Activated CD4-positive, alpha-beta memory T cell treated with anti-CD3 and anti-CD28 coated beads for 36 hours (primary cell): Measurements from ENCODE around the gene PCP4. TPM values are rescaled to one million over a fixed set of nuclear protein-coding genes. Genes with fewer than 3 reads are reported as not detected.

Experiments
- CTCF ChIA-PET: fragments of 350-600 bp; sonication (Branson Sonifier 250); formaldehyde crosslinking; loops from one replicate; lab custom pipeline; 2021; ENCODE audit warnings: antibody characterized with exemption, inconsistent platforms; lab: Charles Lee
- POLR2A ChIA-PET: fragments of 350-600 bp; sonication (Branson Sonifier 250); formaldehyde crosslinking; loops from one replicate; lab custom pipeline; 2021; ENCODE audit warnings: antibody characterized with exemption; lab: Charles Lee
- DNase-seq: peaks from one replicate; pipeline ENCODE4 v3.0.0-alpha.2; 2020
- H3K27ac Mint-ChIP-seq: one replicate; pipeline ENCODE4 v1.8.0; 2021; ENCODE audit warnings: mixed read lengths
- H3K27me3 Mint-ChIP-seq: one replicate; pipeline ENCODE4 v1.8.0; 2021; ENCODE audit warnings: mixed read lengths
- H3K36me3 Mint-ChIP-seq: one replicate; pipeline ENCODE4 v1.8.0; 2021; ENCODE audit warnings: mixed read lengths
- H3K4me1 Mint-ChIP-seq: one replicate; pipeline ENCODE4 v1.8.0; 2021; ENCODE audit warnings: low read depth, mixed read lengths
- H3K4me3 Mint-ChIP-seq: one replicate; pipeline ENCODE4 v1.8.0; 2021; ENCODE audit warnings: mild to moderate bottlenecking, mixed read lengths
- H3K9me3 Mint-ChIP-seq: one replicate; pipeline ENCODE4 v1.8.0; 2021; ENCODE audit warnings: mixed read lengths
- intact Hi-C: fragments of 100-400 bp; cut with micrococcal nuclease; formaldehyde crosslinking; loops from one replicate; pipeline ENCODE4 v1.15.1; 2023
- total RNA-seq, 2 experiments: library from RNA; stranded (reverse); gene quantifications; one replicate each; pipeline ENCODE4 v1.2.3, GENCODE V29; 2021

PCP4 gene
- total RNA-seq, 2 experiments from 2014 or later, result not detected

GRCh38 chr21:39908265-39908923, 41.2 kb downstream of the PCP4 start:
- Mint-ChIP-seq H3K4me3 (no peak overlapping the region), H3K27ac (no peak overlapping the region), H3K4me1 (no peaks in the 10 kb centered on the region), H3K27me3 (no peaks in the 10 kb centered on the region), H3K9me3 (peaks cover 4% of the 10 kb centered on the region), H3K36me3 (no peaks in the 10 kb centered on the region)
- no peak for DNase-seq
- intact Hi-C loops, result no loop called here
- ChIA-PET POLR2A (no interaction called here), CTCF (no interaction called here)

DNA sequence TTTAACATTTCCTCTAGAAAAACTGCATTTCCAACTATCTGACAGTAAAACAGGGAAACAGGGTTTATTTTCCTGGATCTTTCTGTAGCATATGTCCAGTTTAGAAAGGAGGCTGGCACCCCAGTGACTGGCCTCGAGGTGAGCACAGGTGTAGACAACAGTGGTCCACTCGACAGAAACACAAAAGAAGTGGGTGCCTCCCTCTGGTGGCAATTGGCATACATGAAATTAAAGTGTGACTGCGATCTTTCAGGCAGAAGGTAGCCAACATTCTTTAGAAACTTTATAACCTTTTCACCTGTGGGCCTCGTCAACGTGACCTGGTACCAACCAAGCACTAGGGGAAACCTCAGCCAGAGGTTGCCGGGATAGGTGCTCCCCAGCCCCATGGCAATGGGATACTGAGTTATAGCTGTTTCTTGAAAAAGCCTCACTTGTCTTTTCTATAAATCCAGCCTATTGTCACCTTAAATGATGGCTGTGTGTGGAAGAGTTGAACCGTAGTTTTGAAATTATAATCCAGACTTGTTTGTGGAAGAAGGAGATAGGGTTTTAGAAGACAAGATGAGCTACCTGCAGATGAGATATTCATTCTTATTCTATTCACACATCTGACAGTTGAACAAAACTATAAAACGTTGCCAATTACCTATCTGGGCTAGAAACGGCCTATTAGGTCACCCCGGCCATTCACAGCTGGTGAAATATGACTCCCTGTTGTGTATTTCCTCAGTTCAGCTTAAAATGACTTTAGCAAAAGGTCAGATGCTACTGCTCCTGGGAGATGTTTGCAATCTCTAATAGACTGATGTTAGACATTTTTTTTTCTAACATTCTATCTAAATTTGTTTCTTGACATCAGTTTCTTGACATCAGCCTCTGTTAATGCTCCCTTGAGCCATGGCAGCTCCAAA, 44.3 kb downstream of the PCP4 start:
- Mint-ChIP-seq H3K27ac (no peak overlapping the region), H3K36me3 (no peaks in the 10 kb centered on the region), H3K4me1 (no peaks in the 10 kb centered on the region), H3K4me3 (no peak overlapping the region), H3K27me3 (no peaks in the 10 kb centered on the region), H3K9me3 (peaks cover 7% of the 10 kb centered on the region)
- no peak for DNase-seq
- CTCF ChIA-PET, result no interaction called here
- intact Hi-C loops, result no loop called here
- POLR2A ChIA-PET, result no interaction called here

- Mint-ChIP-seq H3K36me3 (no peaks in the 10 kb centered on the region), H3K4me3 (no peak overlapping the region), H3K4me1 (no peaks in the 10 kb centered on the region), H3K27me3 (no peaks in the 10 kb centered on the region), H3K9me3 (peaks cover 10% of the 10 kb centered on the region), H3K27ac (no peak overlapping the region)
- DNase-seq, result no peak
- ChIA-PET POLR2A (no interaction called here), CTCF (no interaction called here)
- intact Hi-C loops, result no loop called here
These were observed 46.6 kb downstream of the PCP4 start for GRCh38 chr21:39913706-39914305.

GRCh38 chr21:39915881-39916280, 48.6 kb downstream of the PCP4 start:
- Mint-ChIP-seq H3K4me1 (no peaks in the 10 kb centered on the region), H3K4me3 (no peak overlapping the region)

GRCh38 chr21:39918558-39918957, 51.3 kb downstream of the PCP4 start:
- no peaks in the 10 kb centered on the region for H3K27me3 Mint-ChIP-seq
- DNase-seq, result no peak

More at GRCh38 chr21:39915881-39916280, 48.6 kb downstream of the PCP4 start:
- no peaks in the 10 kb centered on the region for H3K27me3 Mint-ChIP-seq
- CTCF ChIA-PET, result no interaction called here
- DNase-seq, result no peak
- H3K9me3 Mint-ChIP-seq, result peaks cover 6% of the 10 kb centered on the region
- POLR2A ChIA-PET, result no interaction called here
- H3K36me3 Mint-ChIP-seq, result no peaks in the 10 kb centered on the region
- intact Hi-C loops, result no loop called here
- no peak overlapping the region for H3K27ac Mint-ChIP-seq

GRCh38 chr21:39923476-39923875, 56.2 kb downstream of the PCP4 start:
- H3K27me3 Mint-ChIP-seq, result no peaks in the 10 kb centered on the region
- POLR2A ChIA-PET, result no interaction called here
- no peak overlapping the region for H3K27ac Mint-ChIP-seq
- H3K9me3 Mint-ChIP-seq, result no peaks in the 10 kb centered on the region
- no peaks in the 10 kb centered on the region for H3K36me3 Mint-ChIP-seq
- intact Hi-C loops, result no loop called here
- H3K4me3 Mint-ChIP-seq, result no peak overlapping the region
- H3K4me1 Mint-ChIP-seq, result no peaks in the 10 kb centered on the region
- CTCF ChIA-PET, result no interaction called here
- DNase-seq, result no peak

More at GRCh38 chr21:39918558-39918957, 51.3 kb downstream of the PCP4 start:
- Mint-ChIP-seq H3K27ac (no peak overlapping the region), H3K36me3 (no peaks in the 10 kb centered on the region), H3K4me1 (no peaks in the 10 kb centered on the region), H3K4me3 (no peak overlapping the region), H3K9me3 (peaks cover 6% of the 10 kb centered on the region)
- intact Hi-C loops, result no loop called here
- ChIA-PET POLR2A (no interaction called here), CTCF (no interaction called here)

DNA sequence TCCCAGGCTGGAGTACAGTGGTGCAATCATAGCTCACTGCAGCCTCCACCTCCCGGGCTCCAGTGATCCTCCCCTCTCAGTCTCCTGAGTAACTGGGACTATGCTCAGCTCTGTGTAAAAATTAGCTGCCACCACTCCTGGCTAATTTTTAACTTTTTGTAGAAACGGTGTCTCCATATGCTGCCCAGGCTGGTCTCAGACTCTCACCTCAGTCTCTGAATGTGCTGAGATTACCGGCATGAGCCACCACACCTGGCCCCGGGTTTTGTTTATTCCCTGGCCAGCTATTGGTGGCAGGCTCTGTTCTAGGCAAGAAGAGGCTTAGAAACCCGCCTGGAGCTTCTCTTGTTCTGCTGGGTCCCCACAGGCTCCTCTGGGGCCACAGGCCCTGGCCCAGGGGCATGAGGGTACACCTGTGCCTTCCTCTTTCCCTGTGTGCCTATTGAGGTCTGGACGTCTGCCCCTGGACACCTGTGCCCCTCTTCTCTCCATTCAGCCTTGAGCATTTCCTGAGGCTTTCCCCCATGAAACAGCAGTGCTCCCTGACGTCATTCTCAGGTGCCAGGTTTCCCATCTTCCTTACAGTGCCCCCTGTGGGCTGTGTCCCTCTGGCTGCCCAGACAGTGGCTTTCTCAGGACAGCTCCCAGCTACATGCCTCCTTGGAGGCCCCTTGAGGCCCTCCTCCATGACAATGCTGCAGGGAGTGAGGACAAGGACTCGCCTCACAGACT, 57.5 kb downstream of the PCP4 start:
- no peak overlapping the region for H3K27ac Mint-ChIP-seq
- DNase-seq, result no peak
- no peaks in the 10 kb centered on the region for H3K9me3 Mint-ChIP-seq
- H3K27me3 Mint-ChIP-seq, result no peaks in the 10 kb centered on the region
- CTCF ChIA-PET, result no interaction called here
- no peak overlapping the region for H3K4me3 Mint-ChIP-seq
- H3K4me1 Mint-ChIP-seq, result no peaks in the 10 kb centered on the region
- intact Hi-C loops, result no loop called here
- POLR2A ChIA-PET, result no interaction called here
- H3K36me3 Mint-ChIP-seq, result no peaks in the 10 kb centered on the region

- intact Hi-C loops, result no loop called here
- CTCF ChIA-PET, result no interaction called here
- H3K27ac Mint-ChIP-seq, result no peak overlapping the region
- DNase-seq, result no peak
- H3K36me3 Mint-ChIP-seq, result no peaks in the 10 kb centered on the region
- peaks cover 2% of the 10 kb centered on the region for H3K9me3 Mint-ChIP-seq
- POLR2A ChIA-PET, result no interaction called here
- H3K4me3 Mint-ChIP-seq, result no peak overlapping the region
- no peaks in the 10 kb centered on the region for H3K4me1 Mint-ChIP-seq
- no peaks in the 10 kb centered on the region for H3K27me3 Mint-ChIP-seq
These were observed 60.2 kb downstream of the PCP4 start for GRCh38 chr21:39927304-39927886.

GRCh38 chr21:39932335-39932734, 65.1 kb downstream of the PCP4 start:
- peaks cover 4% of the 10 kb centered on the region for H3K9me3 Mint-ChIP-seq
- H3K27me3 Mint-ChIP-seq, result no peaks in the 10 kb centered on the region
- no peak overlapping the region for H3K4me3 Mint-ChIP-seq
- H3K4me1 Mint-ChIP-seq, result no peaks in the 10 kb centered on the region
- no peak overlapping the region for H3K27ac Mint-ChIP-seq
- no peak for DNase-seq
- intact Hi-C loops, result no loop called here
- no peaks in the 10 kb centered on the region for H3K36me3 Mint-ChIP-seq
- ChIA-PET CTCF (no interaction called here), POLR2A (no interaction called here)

GRCh38 chr21:39934895-39935294, 67.7 kb downstream of the PCP4 start:
- peaks cover 4% of the 10 kb centered on the region for H3K9me3 Mint-ChIP-seq
- ChIA-PET POLR2A (no interaction called here), CTCF (no interaction called here)
- H3K36me3 Mint-ChIP-seq, result no peaks in the 10 kb centered on the region
- no peak overlapping the region for H3K4me3 Mint-ChIP-seq
- H3K27ac Mint-ChIP-seq, result no peak overlapping the region
- DNase-seq, result no peak
- H3K4me1 Mint-ChIP-seq, result no peaks in the 10 kb centered on the region
- H3K27me3 Mint-ChIP-seq, result no peaks in the 10 kb centered on the region
- intact Hi-C loops, result no loop called here

- ChIA-PET POLR2A (no interaction called here), CTCF (no interaction called here)
- Mint-ChIP-seq H3K27ac (no peak overlapping the region), H3K9me3 (peaks cover 4% of the 10 kb centered on the region), H3K27me3 (no peaks in the 10 kb centered on the region), H3K36me3 (no peaks in the 10 kb centered on the region), H3K4me1 (no peaks in the 10 kb centered on the region), H3K4me3 (no peak overlapping the region)
- DNase-seq, result no peak
- intact Hi-C loops, result no loop called here
These were observed 68.5 kb downstream of the PCP4 start for GRCh38 chr21:39935716-39936115.
